Measurements from ENCODE around the gene PIP4P1. TPM values are rescaled to one million over a fixed set of nuclear protein-coding genes. Genes with fewer than 3 reads are reported as not detected.

PIP4P1 gene
- total RNA-seq, 1 experiment from 2014 or later, result 40.4 TPM

- in situ Hi-C loops (cut with HindIII; ENCODE audit: low sequenced_read_pairs), result no loop called here
- DNase-seq (ENCODE audit: low spot score), result no peak
Observed at GRCh38 chr14:20441461-20441860, 19.8 kb downstream of the PIP4P1 start.

- no peak for DNase-seq (ENCODE audit: low spot score)
- in situ Hi-C loops (cut with HindIII; ENCODE audit: low sequenced_read_pairs), result no loop called here
Observed at GRCh38 chr14:20440882-20441281, 20.4 kb downstream of the PIP4P1 start.

GRCh38 chr14:20440465-20440864 lies 20.8 kb downstream of the PIP4P1 start:
- in situ Hi-C loops (cut with HindIII; ENCODE audit: low sequenced_read_pairs), result no loop called here
- no peak for DNase-seq (ENCODE audit: low spot score)

- in situ Hi-C loops (cut with HindIII; ENCODE audit: low sequenced_read_pairs), result no loop called here
- no peak for DNase-seq (ENCODE audit: low spot score)
Observed at GRCh38 chr14:20438664-20439063, 22.6 kb downstream of the PIP4P1 start.

- no peak for DNase-seq (ENCODE audit: low spot score)
- in situ Hi-C loops (cut with HindIII; ENCODE audit: low sequenced_read_pairs), result no loop called here
Observed at GRCh38 chr14:20436363-20436755, 24.9 kb downstream of the PIP4P1 start.

GRCh38 chr14:20435582-20436362 lies 25.5 kb downstream of the PIP4P1 start, which contains the start of gene KLHL33:
Gene KLHL33 (minus strand): TSS chr14:20436166. CDS start chr14:20435811, 355 bp downstream.
- in situ Hi-C loops (cut with HindIII; ENCODE audit: low sequenced_read_pairs), result no loop called here

GRCh38 chr14:20434701-20435581 lies 26.3 kb downstream of the PIP4P1 start:
- peak; percentile 98 for DNase-seq (ENCODE audit: low spot score)
- in situ Hi-C loops (cut with HindIII; ENCODE audit: low sequenced_read_pairs), result no loop called here

More at GRCh38 chr14:20435582-20436362, 25.5 kb downstream of the PIP4P1 start, which contains the start of gene KLHL33:
- DNase-seq (ENCODE audit: low spot score), result peak; percentile 11

- in situ Hi-C loops (cut with HindIII; ENCODE audit: low sequenced_read_pairs), result no loop called here
Observed at GRCh38 chr14:20429801-20430669, 31.2 kb downstream of the PIP4P1 start.

GRCh38 chr14:20428802-20429201 lies 32.4 kb downstream of the PIP4P1 start:
- in situ Hi-C loops (cut with HindIII; ENCODE audit: low sequenced_read_pairs), result no loop called here
- DNase-seq (ENCODE audit: low spot score), result peak; percentile 55

More at GRCh38 chr14:20429801-20430669, 31.2 kb downstream of the PIP4P1 start:
- DNase-seq (ENCODE audit: low spot score), result peak; percentile 99

- in situ Hi-C loops (cut with HindIII; ENCODE audit: low sequenced_read_pairs), result no loop called here
- no peak for DNase-seq (ENCODE audit: low spot score)
Observed at GRCh38 chr14:20428010-20428365, 33.2 kb downstream of the PIP4P1 start.

- no peak for DNase-seq (ENCODE audit: low spot score)
- in situ Hi-C loops (cut with HindIII; ENCODE audit: low sequenced_read_pairs), result no loop called here
Observed at GRCh38 chr14:20427231-20428009, 33.8 kb downstream of the PIP4P1 start.

GRCh38 chr14:20424851-20425250 lies 36.4 kb downstream of the PIP4P1 start:
- DNase-seq (ENCODE audit: low spot score), result no peak
- in situ Hi-C loops (cut with HindIII; ENCODE audit: low sequenced_read_pairs), result no loop called here

- no peak for DNase-seq (ENCODE audit: low spot score)
Observed at GRCh38 chr14:20422886-20423285, 38.3 kb downstream of the PIP4P1 start.

GRCh38 chr14:20421267-20421666 lies 40.0 kb downstream of the PIP4P1 start:
- DNase-seq (ENCODE audit: low spot score), result no peak
- in situ Hi-C loops (cut with HindIII; ENCODE audit: low sequenced_read_pairs), result no loop called here

More at GRCh38 chr14:20422886-20423285, 38.3 kb downstream of the PIP4P1 start:
- in situ Hi-C loops (cut with HindIII; ENCODE audit: low sequenced_read_pairs), result no loop called here

- no peak for DNase-seq (ENCODE audit: low spot score)
- in situ Hi-C loops (cut with HindIII; ENCODE audit: low sequenced_read_pairs), result no loop called here
Observed at GRCh38 chr14:20419419-20419818, 41.8 kb downstream of the PIP4P1 start.

- no peak for DNase-seq (ENCODE audit: low spot score)
- in situ Hi-C loops (cut with HindIII; ENCODE audit: low sequenced_read_pairs), result no loop called here
Observed at GRCh38 chr14:20418501-20418909, 42.7 kb downstream of the PIP4P1 start.

GRCh38 chr14:20417250-20418186 lies 43.7 kb downstream of the PIP4P1 start:
- in situ Hi-C loops (cut with HindIII; ENCODE audit: low sequenced_read_pairs), result no loop called here
- DNase-seq (ENCODE audit: low spot score), result no peak
